Neutrophil (primary cell): ENCODE data around the gene PRR16.

Experiments used
- H3K27ac ChIP-seq: fragments of 200-600 bp; sonication (generic); 2 replicates; pipeline ENCODE4 v1.5.1; 2016; ENCODE audit warnings: mild to moderate bottlenecking, moderate library complexity
- H3K27me3 ChIP-seq: fragments of 200-600 bp; sonication (generic); 2 replicates; pipeline ENCODE4 v1.6.0; 2016; ENCODE audit warnings: mild to moderate bottlenecking
- H3K36me3 ChIP-seq: fragments of 200-600 bp; sonication (generic); 2 replicates; pipeline ENCODE4 v1.5.1; 2017
- H3K4me1 ChIP-seq, 2 experiments: fragments of 200-600 bp in 1 of 2; sonication (generic) in 1 of 2; 1 replicate in 1 of 2; 2 replicates in 1 of 2; pipeline versions ENCODE4 v1.5.1 to v1.6.1; 2013 to 2016; ENCODE audit warnings: low read depth in 1 of 2, low read length in 1 of 2, mild to moderate bottlenecking in 1 of 2, moderate library complexity in 1 of 2; ENCODE audit not compliant: control insufficient read depth in 1 of 2, insufficient read depth in 1 of 2
- H3K4me3 ChIP-seq, 2 experiments: fragments of 200-600 bp in 1 of 2; sonication (generic) in 1 of 2; 1 replicate in 1 of 2; 2 replicates in 1 of 2; pipeline ENCODE4 v1.5.1; 2013 to 2016; ENCODE audit warnings: low read depth in 1 of 2, low read length in 1 of 2, mild to moderate bottlenecking in 1 of 2, moderate library complexity in 1 of 2
- H3K9me3 ChIP-seq: fragments of 200-600 bp; sonication (generic); 2 replicates; pipeline ENCODE4 v1.5.1; 2016
- CTCF ChIP-seq: fragments of 200-600 bp; sonication (generic); IDR thresholded peaks from 2 replicates; pipeline ENCODE4 v1.5.1; 2016; ENCODE audit warnings: antibody characterized with exemption

The PRR16 gene

DNA sequence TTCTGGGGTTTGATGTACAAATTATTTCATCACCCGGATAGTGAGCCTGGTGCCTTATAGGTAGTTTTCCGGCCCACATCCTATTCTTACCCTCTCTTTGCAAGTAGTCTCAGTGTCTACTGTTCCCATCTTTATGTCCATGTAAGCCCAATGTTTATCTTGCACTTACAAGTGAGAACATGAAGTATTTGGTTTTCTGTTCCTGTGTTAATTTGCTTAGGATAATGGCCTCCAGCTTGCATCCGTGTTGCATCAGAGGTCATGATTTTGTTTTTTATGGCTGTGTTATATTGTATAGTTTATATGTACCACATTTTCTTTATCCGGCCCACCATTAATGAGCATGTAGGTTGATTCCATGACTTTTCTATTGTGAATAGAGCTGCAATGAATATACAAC is 136.5 kb downstream of the PRR16 start:
- Histone ChIP-seq H3K36me3 (no peaks in the 10 kb centered on the region), H3K4me1 (no peaks in the 10 kb centered on the region), H3K27me3 (no peaks in the 10 kb centered on the region), H3K4me3 (no peak overlapping the region), H3K27ac (no peak overlapping the region), H3K9me3 (no peaks in the 10 kb centered on the region)
- TF ChIP-seq CTCF, result no peak

DNA sequence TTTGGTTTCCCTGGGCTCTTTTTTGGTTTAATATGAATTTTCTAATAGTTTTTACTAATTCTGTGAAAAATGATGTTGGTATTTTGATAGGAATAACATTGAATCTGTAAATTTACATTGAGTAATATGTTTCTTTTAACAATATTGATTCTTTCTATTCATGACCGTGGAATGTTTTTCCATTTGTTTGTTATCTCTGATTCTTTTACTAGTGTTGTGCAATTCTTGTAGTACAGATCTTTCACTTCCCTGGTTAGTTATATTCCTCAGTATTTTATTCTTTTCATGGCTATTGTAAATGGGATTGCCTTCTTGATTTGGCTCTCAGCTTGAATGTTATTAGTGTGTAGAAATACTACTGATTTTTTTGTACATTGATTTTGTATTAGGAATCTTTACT is 137.9 kb downstream of the PRR16 start:
- no peak for TF ChIP-seq CTCF
- no peaks in the 10 kb centered on the region for H3K4me1 ChIP-seq
- H3K4me3 ChIP-seq, result no peak overlapping the region
- H3K36me3 ChIP-seq, result no peaks in the 10 kb centered on the region
- H3K9me3 ChIP-seq, result no peaks in the 10 kb centered on the region
- H3K27me3 ChIP-seq, result no peaks in the 10 kb centered on the region
- no peak overlapping the region for H3K27ac ChIP-seq

DNA sequence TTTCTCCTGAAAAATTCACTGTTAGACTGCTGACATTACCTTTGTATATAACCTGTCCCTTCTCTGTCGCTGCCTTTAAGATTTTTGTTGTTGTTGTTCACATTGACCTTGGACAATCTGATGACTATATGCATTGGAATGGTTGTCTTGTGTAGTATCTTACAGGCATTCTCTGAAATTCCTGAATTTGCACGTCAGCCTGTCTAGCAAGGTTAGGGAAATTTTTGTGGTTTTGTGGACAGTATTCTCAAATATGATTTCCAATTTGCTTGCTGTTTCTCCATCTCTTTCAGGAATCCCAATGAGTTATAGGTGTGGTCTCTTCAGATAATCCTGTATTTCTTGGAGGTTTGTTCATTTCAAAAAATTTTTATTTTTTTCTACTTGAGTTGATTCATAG is 140.8 kb downstream of the PRR16 start:
- TF ChIP-seq CTCF, result no peak
- Histone ChIP-seq H3K4me1 (no peaks in the 10 kb centered on the region), H3K36me3 (no peaks in the 10 kb centered on the region), H3K9me3 (no peaks in the 10 kb centered on the region), H3K27ac (no peak overlapping the region), H3K4me3 (no peak overlapping the region), H3K27me3 (no peaks in the 10 kb centered on the region)

GRCh38 chr5:120605325-120606079 is 141.4 kb downstream of the PRR16 start:
- H3K27me3 ChIP-seq, result no peaks in the 10 kb centered on the region
- H3K9me3 ChIP-seq, result no peaks in the 10 kb centered on the region
- H3K36me3 ChIP-seq, result no peaks in the 10 kb centered on the region
- H3K4me3 ChIP-seq, result no peak overlapping the region
- no peak for TF ChIP-seq CTCF
- H3K27ac ChIP-seq, result no peak overlapping the region
- no peaks in the 10 kb centered on the region for H3K4me1 ChIP-seq

- Histone ChIP-seq H3K4me1 (no peaks in the 10 kb centered on the region), H3K9me3 (no peaks in the 10 kb centered on the region), H3K27me3 (no peaks in the 10 kb centered on the region), H3K4me3 (no peak overlapping the region), H3K27ac (no peak overlapping the region), H3K36me3 (no peaks in the 10 kb centered on the region)
- no peak for TF ChIP-seq CTCF
These were observed 145.5 kb downstream of the PRR16 start for GRCh38 chr5:120609570-120609969.
